Measurements from ENCODE around the gene COX7A1. TPM values are rescaled to one million over a fixed set of nuclear protein-coding genes. Genes with fewer than 3 reads are reported as not detected.

COX7A1 gene
- polyA plus RNA-seq, 4 donors: 1.3 to 26.2 (median 9.9) TPM

DNA sequence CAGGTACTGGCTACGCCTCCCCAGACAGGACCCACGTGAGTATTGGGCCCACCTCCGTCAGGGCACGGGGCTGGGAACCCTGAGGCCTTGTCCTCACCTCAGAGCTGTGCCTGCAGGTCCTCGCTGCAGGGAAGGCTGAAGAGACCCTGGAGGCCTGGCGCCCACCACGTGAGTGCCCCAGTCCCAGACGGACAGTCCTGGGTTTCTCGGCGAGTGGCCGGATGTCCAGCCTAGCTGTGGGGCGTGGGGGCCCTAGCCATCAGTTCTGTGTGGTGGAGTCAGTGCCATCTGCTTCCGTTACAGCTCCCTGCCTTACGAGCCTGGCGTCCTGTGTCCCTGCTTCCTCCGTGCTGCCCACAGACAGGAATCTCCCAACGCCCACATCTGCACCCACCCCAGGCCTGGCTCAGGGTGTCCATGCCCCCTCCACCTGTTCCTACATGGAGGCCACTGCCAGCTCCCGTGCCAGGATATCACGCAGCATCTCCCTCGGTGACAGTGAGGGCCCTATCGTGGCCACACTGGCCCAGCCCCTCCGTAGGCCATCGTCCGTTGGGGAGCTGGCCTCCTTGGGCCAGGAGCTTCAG is 49.1 kb downstream of the COX7A1 start:
- peaks cover 0 to 63% (median 4%) of the 10 kb centered on the region in 3 donors for H3K36me3 ChIP-seq (ENCODE audit: control insufficient read depth in 3 of 3, insufficient read depth in 2 of 3, low read depth in 1 of 3, low read length in 3 of 3)
- H3K27ac ChIP-seq (ENCODE audit: low read depth in 1 of 3, low read length in 2 of 3): no peak overlapping the region
- no peaks in the 10 kb centered on the region for H3K9me3 ChIP-seq (ENCODE audit: control insufficient read depth in 2 of 2, insufficient read depth in 1 of 2, low read depth in 1 of 2, low read length in 1 of 2)
- no peaks in the 10 kb centered on the region for H3K4me1 ChIP-seq (ENCODE audit: control insufficient read depth in 3 of 3, insufficient read depth in 2 of 3, low read depth in 1 of 3, low read length in 2 of 3)
- FAIRE-seq (no peak), DNase-seq (no peak)
- H3K4me3 ChIP-seq (ENCODE audit: low read depth in 1 of 3, low read length in 3 of 3): no peak overlapping the region
- H3K27me3 ChIP-seq (ENCODE audit: control insufficient read depth in 3 of 3, insufficient read depth in 3 of 3, low read length in 3 of 3): no peaks in the 10 kb centered on the region
- 93 to 96% (median 94%) methylated on average over 19 to 24 of the region's 24 CpGs for WGBS, 3 donors

DNA sequence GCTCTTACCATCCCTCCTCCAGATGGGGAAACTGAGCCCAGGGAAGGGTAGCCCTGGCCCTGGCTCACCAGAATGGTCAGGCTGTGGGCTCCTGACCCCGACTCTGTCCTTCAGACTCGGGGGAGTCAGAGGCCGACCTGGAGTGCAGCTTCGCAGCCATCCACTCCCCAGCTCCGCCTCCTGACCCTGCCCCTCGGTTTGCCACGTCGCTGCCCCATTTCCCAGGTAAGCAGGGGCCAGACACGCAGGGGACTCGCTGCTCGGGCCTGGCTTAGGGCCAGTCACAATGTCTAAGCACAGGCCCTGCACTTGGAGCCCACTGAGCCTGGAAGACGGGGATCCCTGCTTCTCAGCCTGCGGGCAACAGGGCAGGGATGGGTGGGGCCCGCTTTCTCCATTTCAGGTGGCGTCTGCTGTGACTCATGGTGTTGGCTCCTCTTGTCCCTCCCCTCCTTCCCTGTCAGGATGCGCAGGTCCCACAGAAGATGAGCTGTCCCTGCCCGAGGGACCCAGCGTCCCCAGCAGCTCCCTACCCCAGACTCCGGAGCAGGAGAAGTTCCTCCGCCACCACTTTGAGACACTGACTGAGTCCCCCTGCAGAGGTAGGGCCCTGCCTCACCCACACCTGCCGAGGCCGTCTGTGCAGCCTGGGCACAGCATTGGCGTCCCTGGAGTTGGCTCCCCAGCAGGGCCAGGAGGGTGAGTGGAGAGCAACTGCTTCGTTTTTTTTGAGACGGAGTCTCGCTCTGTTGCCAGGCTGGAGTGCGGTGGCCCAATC is 50.5 kb downstream of the COX7A1 start:
- H3K4me1 ChIP-seq (ENCODE audit: control insufficient read depth in 3 of 3, insufficient read depth in 2 of 3, low read depth in 1 of 3, low read length in 2 of 3): no peaks in the 10 kb centered on the region
- WGBS, 3 donors: 91 to 95% (median 94%) methylated on average over 25 to 27 of the region's 27 CpGs
- H3K4me3 ChIP-seq (ENCODE audit: low read depth in 1 of 3, low read length in 3 of 3): no peak overlapping the region
- no peak for DNase-seq
- no peak for FAIRE-seq
- H3K27ac ChIP-seq (ENCODE audit: low read depth in 1 of 3, low read length in 2 of 3): no peak overlapping the region
- no peaks in the 10 kb centered on the region for H3K27me3 ChIP-seq (ENCODE audit: control insufficient read depth in 3 of 3, insufficient read depth in 3 of 3, low read length in 3 of 3)
- H3K36me3 ChIP-seq (ENCODE audit: control insufficient read depth in 3 of 3, insufficient read depth in 2 of 3, low read depth in 1 of 3, low read length in 3 of 3): peaks cover 0 to 58% (median 4%) of the 10 kb centered on the region in 3 donors
- H3K9me3 ChIP-seq (ENCODE audit: control insufficient read depth in 2 of 2, insufficient read depth in 1 of 2, low read depth in 1 of 2, low read length in 1 of 2): no peaks in the 10 kb centered on the region

Other genes starting within 250 kb of the COX7A1 start
- gene HCST, start 249.9 kb downstream of the COX7A1 start, polyA plus RNA-seq: 10 to 100 TPM in 2 of 4 donors, 1 to 10 TPM in 2; 2.7 to 17.6 (median 11.0) TPM
- gene TYROBP, start 244.2 kb downstream of the COX7A1 start, polyA plus RNA-seq: 100 to 1,000 TPM in 1 of 4 donors, 10 to 100 TPM in 3; 15.9 to 128 (median 63.8) TPM
- gene LRFN3, start 216.1 kb downstream of the COX7A1 start, polyA plus RNA-seq: 10 to 100 TPM in 2 of 4 donors, 1 to 10 TPM in 2; 3.5 to 11.7 (median 8.7) TPM
- 10 to 100 TPM; 27.8 to 58.4 (median 36.4) TPM for gene SDHAF1, start 157.3 kb downstream of the COX7A1 start, polyA plus RNA-seq
- gene SYNE4, start 143.6 kb downstream of the COX7A1 start, polyA plus RNA-seq: 10 to 100 TPM in 1 of 4 donors, 1 to 10 TPM in 3; 3.0 to 16.0 (median 3.7) TPM
- gene ALKBH6, start 138.2 kb downstream of the COX7A1 start, polyA plus RNA-seq: 10 to 100 TPM; 14.3 to 19.7 (median 15.6) TPM
- 1 to 10 TPM in 3 of 4 donors, under 1 TPM in 1; 0.45 to 7.5 (median 4.6) TPM for gene CLIP3, start 119.6 kb downstream of the COX7A1 start, polyA plus RNA-seq
- gene THAP8, start 98.2 kb downstream of the COX7A1 start, polyA plus RNA-seq: 1 to 10 TPM; 5.3 to 8.9 (median 6.6) TPM
- gene WDR62, start 97.5 kb downstream of the COX7A1 start, polyA plus RNA-seq: 1 to 10 TPM in 2 of 4 donors, under 1 TPM in 2; 0.22 to 5.0 (median 1.4) TPM
- gene OVOL3, start 41.3 kb downstream of the COX7A1 start, polyA plus RNA-seq: not detected
- gene POLR2I, start 37.6 kb downstream of the COX7A1 start, polyA plus RNA-seq: 10 to 100 TPM; 46.5 to 77.5 (median 66.5) TPM
- gene TBCB, start 37.0 kb downstream of the COX7A1 start, polyA plus RNA-seq: 100 to 1,000 TPM in 3 of 4 donors, 10 to 100 TPM in 1; 75.0 to 133 (median 113) TPM
- 1,000 to 10,000 TPM in 1 of 4 donors, 100 to 1,000 TPM in 3; 600 to 1,094 (median 775) TPM for gene CAPNS1, start 12.4 kb downstream of the COX7A1 start, polyA plus RNA-seq
- 1 to 10 TPM; 1.6 to 4.8 (median 2.8) TPM for gene ZNF565, start 62.2 kb upstream of the COX7A1 start, polyA plus RNA-seq
- gene ZNF146, start 62.7 kb upstream of the COX7A1 start, polyA plus RNA-seq: 10 to 100 TPM; 18.4 to 71.6 (median 25.7) TPM
- 1 to 10 TPM; 1.1 to 8.5 (median 1.6) TPM for gene ZFP14, start 226.8 kb upstream of the COX7A1 start, polyA plus RNA-seq